ENCODE data around the gene ADGRL1.
"Not testable (repeated sequence)": the region's sequence is repeated elsewhere in the genome, so short reads cannot be mapped to it uniquely, and the experiment has no call there.

Gene ADGRL1

GRCh38 chr19:14196105-14196504 lies 9.9 kb downstream of the ADGRL1 start:
- DNase-seq (ENCODE audit: extremely low read depth, insufficient read length); H3K4me3 ChIP-seq (replicated peaks; ENCODE audit: low read depth, low read length); H3K27me3 ChIP-seq (replicated peaks; ENCODE audit: control insufficient read depth, insufficient read depth, low read length); H3K36me3 ChIP-seq (ENCODE audit: control insufficient read depth, insufficient read depth, low read length): not testable (repeated sequence)
- peak; percentile 69 for TF ChIP-seq CTCF (IDR thresholded peaks at IDR 0.05; ENCODE audit: insufficient read depth, low read length, poor library complexity, severe bottlenecking)

- H3K27me3 ChIP-seq (replicated peaks; ENCODE audit: control insufficient read depth, insufficient read depth, low read length); H3K36me3 ChIP-seq (ENCODE audit: control insufficient read depth, insufficient read depth, low read length); H3K4me3 ChIP-seq (replicated peaks; ENCODE audit: low read depth, low read length); DNase-seq (ENCODE audit: extremely low read depth, insufficient read length): not testable (repeated sequence)
Observed at GRCh38 chr19:14195216-14195615, 10.8 kb downstream of the ADGRL1 start.

- Histone ChIP-seq H3K27me3 (replicated peaks; ENCODE audit: control insufficient read depth, insufficient read depth, low read length) (no peaks in the 10 kb centered on the region), H3K4me3 (replicated peaks; ENCODE audit: low read depth, low read length) (no peak overlapping the region), H3K36me3 (ENCODE audit: control insufficient read depth, insufficient read depth, low read length) (no peaks in the 10 kb centered on the region)
- no peak for DNase-seq (ENCODE audit: extremely low read depth, insufficient read length)
- no peak for TF ChIP-seq CTCF (IDR thresholded peaks at IDR 0.05; ENCODE audit: insufficient read depth, low read length, poor library complexity, severe bottlenecking)
Observed at GRCh38 chr19:14189415-14189814, 16.6 kb downstream of the ADGRL1 start.

- H3K4me3 ChIP-seq (replicated peaks; ENCODE audit: low read depth, low read length); DNase-seq (ENCODE audit: extremely low read depth, insufficient read length); H3K36me3 ChIP-seq (ENCODE audit: control insufficient read depth, insufficient read depth, low read length); H3K27me3 ChIP-seq (replicated peaks; ENCODE audit: control insufficient read depth, insufficient read depth, low read length): not testable (repeated sequence)
Observed at GRCh38 chr19:14188086-14188485, 17.9 kb downstream of the ADGRL1 start.

- Histone ChIP-seq H3K4me3 (replicated peaks; ENCODE audit: low read depth, low read length) (no peak overlapping the region), H3K27me3 (replicated peaks; ENCODE audit: control insufficient read depth, insufficient read depth, low read length) (no peaks in the 10 kb centered on the region; the same call in 1 of the 2 replicates), H3K36me3 (ENCODE audit: control insufficient read depth, insufficient read depth, low read length) (no peaks in the 10 kb centered on the region)
- DNase-seq (ENCODE audit: extremely low read depth, insufficient read length), result no peak
- TF ChIP-seq CTCF (IDR thresholded peaks at IDR 0.05; ENCODE audit: insufficient read depth, low read length, poor library complexity, severe bottlenecking), result no peak
Observed at GRCh38 chr19:14187561-14187960, 18.4 kb downstream of the ADGRL1 start.

- H3K27me3 ChIP-seq (replicated peaks; ENCODE audit: control insufficient read depth, insufficient read depth, low read length); H3K4me3 ChIP-seq (replicated peaks; ENCODE audit: low read depth, low read length); DNase-seq (ENCODE audit: extremely low read depth, insufficient read length); H3K36me3 ChIP-seq (ENCODE audit: control insufficient read depth, insufficient read depth, low read length): not testable (repeated sequence)
Observed at GRCh38 chr19:14186684-14187083, 19.3 kb downstream of the ADGRL1 start.

- H3K27me3 ChIP-seq (replicated peaks; ENCODE audit: control insufficient read depth, insufficient read depth, low read length); DNase-seq (ENCODE audit: extremely low read depth, insufficient read length); H3K4me3 ChIP-seq (replicated peaks; ENCODE audit: low read depth, low read length); H3K36me3 ChIP-seq (ENCODE audit: control insufficient read depth, insufficient read depth, low read length): not testable (repeated sequence)
Observed at GRCh38 chr19:14185691-14186090, 20.3 kb downstream of the ADGRL1 start.

- no peaks in the 10 kb centered on the region for H3K36me3 ChIP-seq (ENCODE audit: control insufficient read depth, insufficient read depth, low read length)
- no peak for TF ChIP-seq CTCF (IDR thresholded peaks at IDR 0.05; ENCODE audit: insufficient read depth, low read length, poor library complexity, severe bottlenecking)
- H3K27me3 ChIP-seq (replicated peaks; ENCODE audit: control insufficient read depth, insufficient read depth, low read length), result no peaks in the 10 kb centered on the region; the same call in 1 of the 2 replicates
- no peak for DNase-seq (ENCODE audit: extremely low read depth, insufficient read length)
- H3K4me3 ChIP-seq (replicated peaks; ENCODE audit: low read depth, low read length), result no peak overlapping the region
Observed at GRCh38 chr19:14185158-14185557, 20.8 kb downstream of the ADGRL1 start.
